MM.1S (cell line): ENCODE data around the gene DNAH5.

Experiments used
- DNase-seq: peaks from one replicate; pipeline ENCODE4 v3.0.0-alpha.2; 2015
- H2AFZ ChIP-seq: fragments of 300-600 bp; sonication (generic); 2 replicates; pipeline ENCODE4 v1.6.0; 2016; ENCODE audit warnings: antibody characterized with exemption, low read length
- H3F3A ChIP-seq: fragments of 300-600 bp; sonication (generic); 2 replicates; pipeline ENCODE4 v1.6.1; 2016; ENCODE audit warnings: mild to moderate bottlenecking, antibody characterized with exemption, low read length, moderate library complexity, mixed read lengths; ENCODE audit not compliant: insufficient read depth
- H3K27ac ChIP-seq: fragments of 300-600 bp; sonication (generic); 2 replicates; pipeline ENCODE4 v1.5.1; 2016; ENCODE audit warnings: mild to moderate bottlenecking, low read length
- H3K27me3 ChIP-seq: fragments of 300-600 bp; sonication (generic); replicated peaks from 2 replicates; pipeline ENCODE4 v1.6.0; 2016; ENCODE audit warnings: low read length; ENCODE audit not compliant: insufficient read depth
- H3K36me3 ChIP-seq: fragments of 300-600 bp; sonication (generic); replicated peaks from 2 replicates; pipeline ENCODE4 v1.6.1; 2016; ENCODE audit warnings: mild to moderate bottlenecking, low read length, mixed read lengths; ENCODE audit not compliant: insufficient read depth
- H3K4me1 ChIP-seq: fragments of 300-600 bp; sonication (generic); 2 replicates; pipeline ENCODE4 v1.6.1; 2016; ENCODE audit warnings: low read length, mixed read lengths
- H3K4me2 ChIP-seq: fragments of 300-600 bp; sonication (generic); 2 replicates; pipeline ENCODE4 v1.6.0; 2016; ENCODE audit warnings: low read depth, low read length
- H3K4me3 ChIP-seq: fragments of 300-600 bp; sonication (generic); 2 replicates; pipeline ENCODE4 v1.5.1; 2016; ENCODE audit warnings: low read length, mixed read lengths
- H3K79me2 ChIP-seq: fragments of 300-600 bp; sonication (generic); 2 replicates; pipeline ENCODE4 v1.6.1; 2016; ENCODE audit warnings: mixed run types, low read length, mixed read lengths
- H3K9ac ChIP-seq: fragments of 300-600 bp; sonication (generic); 2 replicates; pipeline ENCODE4 v1.6.1; 2016; ENCODE audit warnings: low read length, mixed read lengths
- H3K9me2 ChIP-seq: fragments of 300-600 bp; sonication (generic); replicated peaks from 2 replicates; pipeline ENCODE4 v1.6.1; 2016; ENCODE audit warnings: mild to moderate bottlenecking, low read length, mixed read lengths; ENCODE audit not compliant: insufficient read depth
- H3K9me3 ChIP-seq: fragments of 300-600 bp; sonication (generic); replicated peaks from 2 replicates; pipeline ENCODE4 v1.6.1; 2016; ENCODE audit warnings: mild to moderate bottlenecking, low read length, mixed read lengths; ENCODE audit not compliant: insufficient read depth
- H4K20me1 ChIP-seq: fragments of 300-600 bp; sonication (generic); 2 replicates; pipeline ENCODE4 v1.6.1; 2016; ENCODE audit warnings: mild to moderate bottlenecking, low read length, moderate library complexity, mixed read lengths; ENCODE audit not compliant: insufficient read depth
- CTCF ChIP-seq: fragments of 300-600 bp; sonication (generic); IDR thresholded peaks from 2 replicates; pipeline ENCODE4 v1.5.1; 2016; ENCODE audit warnings: antibody characterized with exemption, low read length, mixed read lengths
- EZH2 ChIP-seq: fragments of 300-600 bp; sonication (generic); optimal IDR thresholded peaks from 2 replicates; pipeline ENCODE3; 2017; ENCODE audit warnings: low read depth, mild to moderate bottlenecking, antibody characterized with exemption, low read length, mixed read lengths
- EZH2phosphoT487 ChIP-seq: fragments of 300-600 bp; sonication (generic); IDR thresholded peaks from 2 replicates; pipeline ENCODE4 v1.6.1; 2018; ENCODE audit warnings: antibody characterized with exemption, low read length

Gene DNAH5

GRCh38 chr5:13643734-13644133 lies 300.8 kb downstream of the DNAH5 start:
- H2AFZ ChIP-seq: no peak overlapping the region
- H3K4me2 ChIP-seq: no peak overlapping the region
- no peaks in the 10 kb centered on the region for H3K79me2 ChIP-seq
- H3K9ac ChIP-seq: no peak overlapping the region
- no peaks in the 10 kb centered on the region for H3K9me3 ChIP-seq
- DNase-seq: no peak
- H4K20me1 ChIP-seq: no peaks in the 10 kb centered on the region
- H3K36me3 ChIP-seq: no peaks in the 10 kb centered on the region
- no peak overlapping the region for H3K4me3 ChIP-seq
- no peaks in the 10 kb centered on the region for H3K27me3 ChIP-seq
- H3K27ac ChIP-seq: no peak overlapping the region
- no peaks in the 10 kb centered on the region for H3K4me1 ChIP-seq
- H3K9me2 ChIP-seq: no peaks in the 10 kb centered on the region
- no peaks in the 10 kb centered on the region for H3F3A ChIP-seq
- TF ChIP-seq EZH2: no peak

DNA sequence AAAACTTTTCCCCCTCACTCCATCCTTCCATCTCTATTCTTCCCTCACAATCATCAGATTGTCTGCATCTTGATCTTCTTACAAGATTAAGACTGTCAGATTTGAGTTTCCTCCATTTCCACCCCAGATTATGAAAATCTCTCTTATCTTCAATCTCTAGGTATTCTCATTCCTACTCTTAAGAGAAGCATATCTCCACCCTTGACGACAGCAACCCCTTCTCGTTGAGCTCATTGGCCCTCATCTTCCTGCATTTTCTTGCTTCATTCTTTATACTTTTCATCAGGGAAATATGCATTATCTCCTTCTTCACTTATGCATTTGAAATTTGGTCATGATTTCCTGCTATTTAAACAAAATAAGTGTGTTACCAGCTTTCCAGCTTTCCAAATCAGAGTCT lies 301.3 kb downstream of the DNAH5 start:
- Histone ChIP-seq H2AFZ (no peak overlapping the region), H3K4me2 (no peak overlapping the region), H3K36me3 (no peaks in the 10 kb centered on the region), H3K9me3 (no peaks in the 10 kb centered on the region), H3K9ac (no peak overlapping the region), H3K27me3 (no peaks in the 10 kb centered on the region), H3K4me1 (no peaks in the 10 kb centered on the region), H3K9me2 (no peaks in the 10 kb centered on the region), H3K4me3 (no peak overlapping the region), H3K27ac (no peak overlapping the region), H4K20me1 (no peaks in the 10 kb centered on the region), H3K79me2 (no peaks in the 10 kb centered on the region), H3F3A (no peaks in the 10 kb centered on the region)
- TF ChIP-seq CTCF (no peak), EZH2 (no peak), EZH2phosphoT487 (no peak)
- no peak for DNase-seq
